Stimulated activated CD4-positive, alpha-beta T cell treated with anti-CD3 and anti-CD28 coated beads, Interleukin-1b, Interleukin-23, amount 100 ng/mL, for 1 hour (primary cell): ENCODE measurements around the gene OBI1.
A peak's percentile ranks its signal among the peaks of the same experiment; 100 is the strongest.

Source experiments
- DNase-seq, 2 donors: peaks; one replicate each; pipeline ENCODE4 v3.0.0-alpha.2; 2020; ENCODE audit warnings: low read depth in 2 of 2

Gene OBI1

GRCh38 chr13:78603240-78603957 is 55.6 kb downstream of the OBI1 start, which contains the start of gene POU4F1:
POU4F1 (minus strand) TSS chr13:78603552; CDS start chr13:78603326, 226 bp downstream.
- peak in 1 of 2 donors; percentile 32 for DNase-seq

- no peak for DNase-seq
These were observed 56.3 kb downstream of the OBI1 start for GRCh38 chr13:78602561-78603239.

- DNase-seq, result no peak
These were observed 56.9 kb downstream of the OBI1 start for GRCh38 chr13:78601874-78602560.

GRCh38 chr13:78601124-78601873 is 57.7 kb downstream of the OBI1 start:
- no peak for DNase-seq

DNA sequence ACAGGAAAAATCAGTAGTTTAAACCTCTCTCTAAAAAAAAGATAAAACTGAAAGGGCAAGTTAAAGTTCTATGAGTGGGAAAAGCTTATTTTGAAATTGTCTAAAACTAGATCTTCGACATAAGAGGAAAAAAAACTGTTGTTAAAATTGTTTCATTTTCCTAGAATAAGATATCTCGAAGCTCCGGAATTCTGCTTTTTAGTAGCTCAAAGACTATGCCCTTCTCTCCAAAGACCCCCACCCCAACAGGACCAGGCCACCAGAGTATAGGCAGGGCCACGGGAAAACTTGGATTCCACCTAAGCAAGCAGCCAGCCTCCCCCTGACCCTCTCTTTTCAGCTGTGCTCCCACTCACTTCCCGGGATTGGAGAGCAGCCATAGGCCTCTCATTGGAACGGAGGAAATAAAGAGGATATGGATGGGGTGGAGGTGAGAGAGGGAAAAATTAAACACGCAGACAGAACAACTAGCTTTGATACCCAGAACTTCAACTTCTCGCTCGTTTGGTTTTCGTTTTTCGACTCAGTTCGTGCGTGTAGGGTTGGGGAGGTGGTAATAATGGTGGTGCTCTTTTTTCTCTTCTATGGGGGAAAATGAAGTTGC is 58.6 kb downstream of the OBI1 start:
- DNase-seq, result no peak

GRCh38 chr13:78599645-78600279 is 59.2 kb downstream of the OBI1 start:
- DNase-seq, result no peak

DNA sequence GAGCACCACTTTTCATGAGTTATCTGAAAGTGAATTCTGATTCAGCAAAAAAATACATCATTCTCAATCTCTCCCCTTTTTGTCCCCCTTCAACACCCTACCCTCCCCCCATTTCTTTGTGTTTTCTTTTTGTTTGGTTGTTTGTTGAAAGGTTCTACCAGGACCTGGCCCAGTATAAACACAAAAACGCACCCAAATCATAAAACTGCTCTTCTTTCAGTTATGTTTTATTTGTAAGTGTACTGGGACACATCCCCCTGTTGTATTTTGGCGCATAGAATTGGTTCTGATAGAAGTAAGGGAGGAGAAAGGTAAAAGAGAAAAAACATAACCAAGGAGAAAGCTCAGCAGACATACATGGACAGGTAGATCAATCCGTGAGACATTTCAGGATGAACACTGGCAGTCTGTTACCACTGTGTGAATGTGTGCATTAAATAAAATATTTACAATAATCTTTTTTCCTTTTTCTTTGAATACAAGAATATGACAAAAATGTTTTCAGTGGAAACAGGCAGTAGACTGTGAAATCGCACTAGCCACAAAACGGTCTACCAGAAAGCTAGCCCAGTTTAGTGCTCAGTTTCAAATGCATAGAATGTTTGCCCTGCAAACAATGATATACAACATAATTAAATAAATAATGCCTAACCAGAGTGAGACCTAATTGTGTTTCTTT is 59.9 kb downstream of the OBI1 start:
- DNase-seq, result no peak

- DNase-seq, result no peak
These were observed 60.7 kb downstream of the OBI1 start for GRCh38 chr13:78598116-78598781.

DNA sequence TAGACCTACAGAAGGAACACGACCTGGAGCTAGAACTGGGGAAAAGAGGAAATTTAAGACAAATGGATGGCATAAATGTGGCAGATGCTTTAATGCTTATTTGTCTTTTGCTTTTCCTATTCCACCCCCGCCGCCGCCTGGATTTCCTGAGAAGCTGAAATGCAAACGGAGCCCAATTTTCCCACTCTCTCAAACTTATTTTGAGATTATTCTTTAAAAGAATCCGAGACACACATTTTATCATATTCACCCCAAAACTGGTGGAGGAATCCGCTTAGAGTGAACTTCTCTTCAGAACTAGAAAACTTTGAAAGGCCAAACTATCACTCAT is 61.4 kb downstream of the OBI1 start:
- DNase-seq, result no peak

GRCh38 chr13:78596736-78597601 is 62.0 kb downstream of the OBI1 start:
- no peak for DNase-seq

- DNase-seq, result no peak
These were observed 62.6 kb downstream of the OBI1 start for GRCh38 chr13:78596399-78596735.

DNA sequence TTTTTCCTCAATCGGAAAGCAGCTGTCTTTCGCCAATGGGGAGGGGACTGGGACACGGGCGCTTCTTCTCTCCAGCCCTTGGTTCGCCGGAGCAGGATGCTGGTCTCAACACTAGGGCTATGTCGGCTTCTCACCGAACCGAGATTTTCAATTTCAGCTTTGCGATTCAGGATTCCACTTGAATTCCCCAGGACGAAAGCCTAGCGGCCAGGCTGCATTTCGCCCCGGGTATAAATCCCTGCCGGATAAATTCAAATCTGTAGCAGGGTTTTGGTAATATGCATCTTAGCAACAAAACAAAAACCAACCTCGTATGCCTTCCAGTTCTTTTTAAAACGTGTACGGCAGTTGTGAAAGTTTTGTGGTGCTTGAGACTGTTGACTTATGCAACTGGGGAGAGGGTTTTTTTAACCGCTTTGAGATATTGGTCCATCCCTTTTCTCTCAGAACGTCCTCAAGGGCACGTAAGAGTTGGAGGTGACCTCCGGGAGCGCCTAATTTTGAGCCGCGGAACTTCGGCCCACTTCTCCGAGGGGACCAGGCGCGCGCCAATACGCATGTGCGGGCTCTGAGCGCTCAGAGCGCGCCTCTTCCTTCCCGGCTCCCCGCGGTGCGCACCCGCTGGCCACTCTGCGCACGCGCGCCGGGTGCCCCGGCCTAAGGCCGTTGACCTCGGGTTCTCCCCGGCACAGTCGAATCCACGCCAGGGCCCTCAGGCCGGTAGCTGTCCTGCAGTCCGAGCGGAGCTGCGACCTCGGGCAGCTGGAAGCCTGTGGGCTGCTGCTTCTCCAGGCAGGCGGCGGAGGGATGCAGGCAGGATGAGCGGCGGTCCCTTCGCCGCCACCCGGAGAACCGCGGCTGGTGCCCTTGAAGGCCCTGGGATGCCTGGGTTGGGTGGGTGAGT is 63.2 kb downstream of the OBI1 start:
- no peak for DNase-seq

DNA sequence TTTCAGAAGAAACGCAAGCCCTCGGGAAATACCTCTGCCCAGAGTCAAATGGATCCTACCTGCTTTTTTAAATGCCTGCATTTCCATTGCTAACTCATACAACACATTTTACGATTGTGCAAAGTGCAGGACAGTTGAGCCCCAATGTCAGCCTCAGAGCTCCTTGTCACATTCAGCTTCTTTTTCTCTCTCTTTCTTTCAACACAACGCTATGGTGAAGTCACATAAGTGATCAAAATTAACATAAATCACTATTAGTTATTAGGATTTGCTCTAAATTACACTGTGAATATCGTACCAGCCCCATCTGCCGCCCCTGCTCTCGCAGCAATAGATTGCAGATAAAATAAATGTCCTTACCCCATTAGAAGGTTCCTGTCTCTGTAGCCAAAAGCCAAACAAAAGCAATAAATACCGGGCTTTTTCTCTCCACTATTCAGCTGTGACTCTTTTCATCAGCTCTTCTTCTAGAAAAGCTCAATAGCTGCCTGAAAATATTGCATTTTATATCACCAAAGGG is 64.4 kb downstream of the OBI1 start:
- no peak for DNase-seq

DNA sequence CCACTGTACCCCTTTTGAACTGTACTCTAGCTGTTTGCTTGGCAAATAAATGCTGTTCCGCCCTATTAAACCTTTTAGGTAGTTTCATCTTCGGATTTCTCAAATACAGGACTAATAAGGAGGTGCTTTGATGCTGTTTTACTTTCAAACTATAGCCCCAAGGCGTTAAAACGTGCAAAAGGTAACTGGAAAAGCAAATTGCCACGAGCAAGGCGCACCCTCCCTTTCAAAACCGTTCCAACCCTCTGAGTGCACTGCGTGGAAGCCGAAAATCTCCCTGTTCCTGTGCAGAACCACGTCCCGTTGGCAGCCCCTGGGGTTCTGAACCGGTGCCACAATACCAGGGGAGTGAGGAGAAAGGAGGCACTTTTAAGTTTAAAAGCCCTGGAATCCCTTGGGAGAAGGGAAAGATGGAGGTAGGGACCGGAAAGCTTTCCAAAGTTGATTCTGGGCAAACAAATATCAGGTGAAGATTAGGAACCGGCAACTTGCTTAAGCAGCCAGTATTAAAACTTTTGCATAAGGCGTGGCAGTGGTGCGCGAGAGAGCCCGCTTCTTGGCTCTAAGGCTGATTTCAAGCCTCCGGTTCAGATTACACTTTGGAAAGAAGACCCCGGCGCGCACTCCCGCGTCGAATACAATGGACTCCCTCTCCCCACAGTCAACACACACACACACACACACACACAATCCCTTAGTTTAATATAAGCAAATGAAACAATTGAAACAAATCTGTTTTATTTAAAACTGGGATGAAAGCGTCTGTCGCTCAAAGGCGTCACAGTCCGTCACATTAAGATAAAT is 65.1 kb downstream of the OBI1 start:
- no peak for DNase-seq

DNA sequence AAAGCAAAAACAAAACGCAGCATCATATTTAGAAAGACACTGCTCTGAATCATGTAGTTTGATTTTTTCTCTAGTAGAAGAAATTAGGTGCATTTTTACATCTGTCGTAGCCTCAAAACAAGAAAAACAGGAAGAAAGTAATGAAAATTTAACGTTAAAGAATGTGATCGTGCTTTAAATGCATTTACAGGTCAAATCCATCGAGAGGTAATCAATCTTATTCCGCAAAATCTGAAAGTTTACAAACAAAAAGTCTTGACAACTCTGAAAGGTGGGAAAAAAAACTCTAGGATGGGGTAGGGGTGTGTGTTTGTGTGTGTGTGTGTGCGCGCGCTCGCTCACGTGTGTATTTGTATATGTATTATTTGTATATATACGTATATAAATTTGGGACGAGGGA is 65.8 kb downstream of the OBI1 start:
- DNase-seq, result no peak

GRCh38 chr13:78592584-78592983 is 66.4 kb downstream of the OBI1 start:
- no peak for DNase-seq

GRCh38 chr13:78589206-78589605 is 69.7 kb downstream of the OBI1 start:
- no peak for DNase-seq
